ENCODE measurements around the gene JAZF1.
"Not testable (repeated sequence)": the region's sequence is repeated elsewhere in the genome, so short reads cannot be mapped to it uniquely, and the experiment has no call there.

The JAZF1 gene

DNA sequence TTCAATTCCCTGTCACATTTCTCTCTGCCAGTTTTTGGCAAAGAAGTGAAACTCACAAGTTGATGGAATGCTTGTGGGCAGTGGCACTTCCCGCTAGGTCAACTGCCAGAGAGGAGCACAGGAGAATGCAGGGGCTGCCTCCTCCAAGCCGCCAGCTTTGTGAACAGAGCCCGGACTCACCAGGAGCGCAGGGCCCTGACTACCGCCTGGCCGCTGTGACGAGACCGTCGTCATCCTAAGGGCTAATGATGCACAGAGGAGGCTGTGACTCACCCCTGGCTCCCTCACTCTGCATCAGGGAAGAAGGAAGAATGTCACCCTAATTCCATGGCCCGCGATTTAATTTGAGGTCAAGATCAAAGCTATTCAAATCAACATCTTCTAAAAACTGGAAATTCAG is 316.7 kb downstream of the JAZF1 start:
- no peak for TF ChIP-seq EZH2phosphoT487 (IDR thresholded peaks at IDR 0.05; ENCODE audit: borderline replicate concordance, low read length)
- TF ChIP-seq, protein P1, sequence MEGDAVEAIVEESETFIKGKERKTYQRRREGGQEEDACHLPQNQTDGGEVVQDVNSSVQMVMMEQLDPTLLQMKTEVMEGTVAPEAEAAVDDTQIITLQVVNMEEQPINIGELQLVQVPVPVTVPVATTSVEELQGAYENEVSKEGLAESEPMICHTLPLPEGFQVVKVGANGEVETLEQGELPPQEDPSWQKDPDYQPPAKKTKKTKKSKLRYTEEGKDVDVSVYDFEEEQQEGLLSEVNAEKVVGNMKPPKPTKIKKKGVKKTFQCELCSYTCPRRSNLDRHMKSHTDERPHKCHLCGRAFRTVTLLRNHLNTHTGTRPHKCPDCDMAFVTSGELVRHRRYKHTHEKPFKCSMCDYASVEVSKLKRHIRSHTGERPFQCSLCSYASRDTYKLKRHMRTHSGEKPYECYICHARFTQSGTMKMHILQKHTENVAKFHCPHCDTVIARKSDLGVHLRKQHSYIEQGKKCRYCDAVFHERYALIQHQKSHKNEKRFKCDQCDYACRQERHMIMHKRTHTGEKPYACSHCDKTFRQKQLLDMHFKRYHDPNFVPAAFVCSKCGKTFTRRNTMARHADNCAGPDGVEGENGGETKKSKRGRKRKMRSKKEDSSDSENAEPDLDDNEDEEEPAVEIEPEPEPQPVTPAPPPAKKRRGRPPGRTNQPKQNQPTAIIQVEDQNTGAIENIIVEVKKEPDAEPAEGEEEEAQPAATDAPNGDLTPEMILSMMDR (IDR thresholded peaks at IDR 0.05; ENCODE audit: low read depth, low read length, poor library complexity, severe bottlenecking), result no peak
- no peaks in the 10 kb centered on the region for H3K9me3 ChIP-seq (ENCODE audit: control insufficient read depth, insufficient read depth, low read length)
- H3F3A ChIP-seq (ENCODE audit: control insufficient read depth, insufficient read depth), result no peaks in the 10 kb centered on the region
- no peaks in the 10 kb centered on the region for H3K4me1 ChIP-seq (ENCODE audit: control insufficient read depth, low read length)
- no peaks in the 10 kb centered on the region for H3K79me2 ChIP-seq (ENCODE audit: control insufficient read depth, low read length)
- H3K27me3 ChIP-seq (ENCODE audit: control insufficient read depth, low read length), result no peaks in the 10 kb centered on the region
- H3K36me3 ChIP-seq (ENCODE audit: control insufficient read depth, low read length), result no peaks in the 10 kb centered on the region
- H3K27ac ChIP-seq (ENCODE audit: low read depth, low read length), result no peak overlapping the region
- no peak overlapping the region for H3K4me3 ChIP-seq (ENCODE audit: low read length)
- H3K9me2 ChIP-seq (replicated peaks; ENCODE audit: control insufficient read depth, low read length), result no peaks in the 10 kb centered on the region
- no peak overlapping the region for H3K4me2 ChIP-seq (ENCODE audit: low read length)
- no peaks in the 10 kb centered on the region for H4K20me1 ChIP-seq (ENCODE audit: control insufficient read depth, insufficient read depth, low read depth, low read length)

DNA sequence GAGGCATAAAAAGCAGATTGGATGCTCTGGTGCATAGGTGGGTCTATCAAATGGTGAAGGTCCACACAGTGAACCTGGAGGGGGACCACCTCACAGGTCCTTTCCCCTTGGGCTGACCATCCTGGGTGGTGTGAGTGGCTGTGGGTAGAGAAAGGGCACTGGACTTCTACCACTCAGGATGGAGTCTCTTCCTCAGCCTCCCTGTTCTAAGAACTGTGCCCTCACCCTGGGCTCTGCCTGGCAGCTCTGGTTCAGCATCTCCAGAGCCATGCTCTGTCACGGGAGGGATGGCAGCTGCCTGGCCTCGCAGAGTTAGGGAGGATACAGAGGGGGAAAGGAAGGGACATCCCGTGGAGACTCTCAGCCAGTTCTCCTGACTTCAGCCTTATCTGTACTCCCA is 318.8 kb downstream of the JAZF1 start:
- no peaks in the 10 kb centered on the region for H4K20me1 ChIP-seq (ENCODE audit: control insufficient read depth, insufficient read depth, low read depth, low read length)
- no peaks in the 10 kb centered on the region for H3F3A ChIP-seq (ENCODE audit: control insufficient read depth, insufficient read depth)

DNA sequence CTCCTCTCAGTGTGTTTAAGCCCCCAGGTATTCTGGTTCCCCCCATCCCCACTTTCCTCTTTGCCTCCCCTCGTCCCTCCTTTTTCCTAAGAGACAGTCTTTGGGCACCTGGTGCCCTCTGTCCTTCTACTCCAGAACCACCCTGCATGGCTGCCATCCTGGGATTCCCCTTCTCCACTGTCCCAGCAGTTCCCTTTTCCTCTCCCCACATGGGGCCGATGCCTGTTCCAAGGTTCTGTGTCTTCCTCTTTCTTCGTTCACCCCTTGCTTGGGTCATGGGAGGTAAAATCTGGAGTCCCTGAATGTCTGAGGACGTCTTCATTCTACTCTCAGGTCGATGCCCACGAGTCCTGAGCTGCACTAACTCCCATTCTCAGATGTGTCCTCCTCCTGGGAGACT is 319.8 kb downstream of the JAZF1 start:
- Histone ChIP-seq H3K9me2 (replicated peaks; ENCODE audit: control insufficient read depth, low read length) (no peaks in the 10 kb centered on the region), H3K4me3 (ENCODE audit: low read length) (no peak overlapping the region), H4K20me1 (ENCODE audit: control insufficient read depth, insufficient read depth, low read depth, low read length) (no peaks in the 10 kb centered on the region), H3K79me2 (ENCODE audit: control insufficient read depth, low read length) (no peaks in the 10 kb centered on the region), H3K36me3 (ENCODE audit: control insufficient read depth, low read length) (peaks cover 9% of the 10 kb centered on the region; the same call in 1 of the 2 replicates), H3K27me3 (ENCODE audit: control insufficient read depth, low read length) (no peaks in the 10 kb centered on the region), H3K4me2 (ENCODE audit: low read length) (no peak overlapping the region), H3K4me1 (ENCODE audit: control insufficient read depth, low read length) (no peaks in the 10 kb centered on the region), H3F3A (ENCODE audit: control insufficient read depth, insufficient read depth) (no peaks in the 10 kb centered on the region), H3K9me3 (ENCODE audit: control insufficient read depth, insufficient read depth, low read length) (peaks cover 16% of the 10 kb centered on the region), H3K27ac (ENCODE audit: low read depth, low read length) (no peak overlapping the region)
- TF ChIP-seq, protein P1 (IDR thresholded peaks at IDR 0.05; ENCODE audit: low read depth, low read length, poor library complexity, severe bottlenecking), result no peak
- no peak for TF ChIP-seq EZH2phosphoT487 (IDR thresholded peaks at IDR 0.05; ENCODE audit: borderline replicate concordance, low read length)

More for the DNA sequence above, 318.8 kb downstream of the JAZF1 start:
- Histone ChIP-seq H3K79me2 (ENCODE audit: control insufficient read depth, low read length) (no peaks in the 10 kb centered on the region), H3K4me3 (ENCODE audit: low read length) (no peak overlapping the region), H3K27ac (ENCODE audit: low read depth, low read length) (no peak overlapping the region), H3K27me3 (ENCODE audit: control insufficient read depth, low read length) (no peaks in the 10 kb centered on the region), H3K9me3 (ENCODE audit: control insufficient read depth, insufficient read depth, low read length) (peaks cover 12% of the 10 kb centered on the region), H3K36me3 (ENCODE audit: control insufficient read depth, low read length) (peaks cover 5% of the 10 kb centered on the region; the same call in 1 of the 2 replicates), H3K4me1 (ENCODE audit: control insufficient read depth, low read length) (no peaks in the 10 kb centered on the region), H3K4me2 (ENCODE audit: low read length) (no peak overlapping the region), H3K9me2 (replicated peaks; ENCODE audit: control insufficient read depth, low read length) (no peaks in the 10 kb centered on the region)
- TF ChIP-seq, protein P1 (IDR thresholded peaks at IDR 0.05; ENCODE audit: low read depth, low read length, poor library complexity, severe bottlenecking), result no peak
- no peak for TF ChIP-seq EZH2phosphoT487 (IDR thresholded peaks at IDR 0.05; ENCODE audit: borderline replicate concordance, low read length)

DNA sequence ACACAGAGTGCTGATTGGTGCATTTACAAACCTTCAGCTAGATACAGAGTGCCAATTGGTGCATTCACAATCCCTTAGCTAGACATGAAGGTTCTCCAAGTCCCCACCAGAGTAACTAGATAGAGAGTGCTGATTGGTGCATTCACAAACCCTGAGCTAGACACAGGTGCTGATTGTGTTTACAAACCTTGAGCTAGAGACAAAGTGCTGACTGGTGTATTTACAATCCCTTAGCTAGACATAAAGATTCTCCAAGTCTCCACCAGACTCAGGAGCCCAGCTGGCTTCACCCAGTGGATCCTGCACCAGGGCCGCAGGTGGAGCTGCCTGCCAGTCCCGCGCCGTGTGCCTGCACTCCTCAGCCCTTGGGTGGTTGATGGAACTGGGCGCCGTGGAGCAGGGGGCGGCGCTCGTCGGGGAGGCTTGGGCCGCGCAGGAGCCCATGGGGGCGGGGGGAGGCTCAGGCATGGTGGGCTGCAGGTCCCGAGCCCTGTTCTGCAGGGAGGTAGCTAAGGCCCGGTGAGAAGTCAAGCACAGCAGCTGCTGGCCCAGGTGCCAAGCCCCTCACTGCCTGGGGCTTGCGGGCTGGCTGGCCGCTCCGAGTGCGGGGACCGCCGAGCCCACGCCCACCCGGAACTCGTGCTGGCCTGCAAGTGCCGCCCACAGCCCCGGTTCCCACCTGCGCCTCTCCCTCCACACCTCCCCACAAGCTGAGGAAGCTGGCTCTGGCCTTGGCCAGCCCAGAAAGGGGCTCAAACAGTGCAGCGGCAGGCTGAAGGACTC is 323.7 kb downstream of the JAZF1 start:
- not testable (repeated sequence) for H3K79me2 ChIP-seq (ENCODE audit: control insufficient read depth, low read length); H4K20me1 ChIP-seq (ENCODE audit: control insufficient read depth, insufficient read depth, low read depth, low read length); H3K27ac ChIP-seq (ENCODE audit: low read depth, low read length)

More for the DNA sequence above, 323.7 kb downstream of the JAZF1 start:
- not testable (repeated sequence) for H3K27me3 ChIP-seq (ENCODE audit: control insufficient read depth, low read length); H3F3A ChIP-seq (ENCODE audit: control insufficient read depth, insufficient read depth); H3K4me2 ChIP-seq (ENCODE audit: low read length); H3K36me3 ChIP-seq (ENCODE audit: control insufficient read depth, low read length); H3K4me3 ChIP-seq (ENCODE audit: low read length); H3K4me1 ChIP-seq (ENCODE audit: control insufficient read depth, low read length); H3K9me2 ChIP-seq (replicated peaks; ENCODE audit: control insufficient read depth, low read length)
- H3K9me3 ChIP-seq (ENCODE audit: control insufficient read depth, insufficient read depth, low read length), result peaks cover 16% of the 10 kb centered on the region

All from DOHH2 (cell line).